ENCODE measurements around the gene NHEJ1. TPM values are rescaled to one million over a fixed set of nuclear protein-coding genes. Genes with fewer than 3 reads are reported as not detected.

Gene NHEJ1
- total RNA-seq, 1 experiment from 2014 or later: 16.7 TPM

GRCh38 chr2:219104107-219105035 is 56.2 kb downstream of the NHEJ1 start:
- H3K27me3 ChIP-seq (ENCODE audit: low read length): no peaks in the 10 kb centered on the region
- intact Hi-C loops (cut with micrococcal nuclease): no loop called here
- no peaks in the 10 kb centered on the region for H3K79me2 ChIP-seq (ENCODE audit: low read length)
- DNase-seq (peak; percentile 68), ATAC-seq (peak; percentile 65)
- ChIA-PET POLR2A (ENCODE audit: unreplicated experiment) (no interaction called here), CTCF (interaction anchor here (0.9 to 1.5 kb wide), 7 partner anchors 15 to 75 kb away, joined by 3 to 25 read pairs (median 6); no protein-coding TSS in a partner anchor)
- no peak overlapping the region for H3K4me3 ChIP-seq (ENCODE audit: low read length)
- no peaks in the 10 kb centered on the region for H3K9me3 ChIP-seq (ENCODE audit: low read length)
- H3K4me1 ChIP-seq (ENCODE audit: insufficient read depth, low read length): no peaks in the 10 kb centered on the region
- no peak overlapping the region for H3K9ac ChIP-seq (ENCODE audit: low read length)
- TF ChIP-seq EZH2 (IDR thresholded peaks at IDR 0.05; ENCODE audit: low read length, unreplicated experiment) (no peak), CTCF (conservative IDR thresholded peaks at IDR 0.05; ENCODE audit: low read depth, low read length) (peak; percentile 91), EZH2phosphoT487 (IDR thresholded peaks at IDR 0.05; ENCODE audit: borderline replicate concordance, low read length) (no peak)
- no peaks in the 10 kb centered on the region for H3F3A ChIP-seq (ENCODE audit: low read length, unreplicated experiment)
- H3K36me3 ChIP-seq (ENCODE audit: low read depth, low read length): no peaks in the 10 kb centered on the region
- H2AFZ ChIP-seq (ENCODE audit: low read length): no peak overlapping the region
- no TSS peak for BruUV-seq (replicated peaks)
- H3K4me2 ChIP-seq (ENCODE audit: low read length): no peak overlapping the region
- H4K20me1 ChIP-seq (ENCODE audit: low read length): no peaks in the 10 kb centered on the region
- H3K9me2 ChIP-seq (replicated peaks; ENCODE audit: low read length): no peaks in the 10 kb centered on the region
- H3K27ac ChIP-seq (ENCODE audit: low read length): no peak overlapping the region

- no peaks in the 10 kb centered on the region for H3K4me1 ChIP-seq (ENCODE audit: insufficient read depth, low read length)
- H3K79me2 ChIP-seq (ENCODE audit: low read length): no peaks in the 10 kb centered on the region
- peak; percentile 39 for DNase-seq
- POLR2A ChIA-PET (ENCODE audit: unreplicated experiment): no interaction called here
- no peak overlapping the region for H3K27ac ChIP-seq (ENCODE audit: low read length)
- intact Hi-C loops (cut with micrococcal nuclease): no loop called here
- ATAC-seq: no peak
- H3K27me3 ChIP-seq (ENCODE audit: low read length): no peaks in the 10 kb centered on the region
- H3K9me3 ChIP-seq (ENCODE audit: low read length): no peaks in the 10 kb centered on the region
- no peaks in the 10 kb centered on the region for H3K36me3 ChIP-seq (ENCODE audit: low read depth, low read length)
- H3K4me2 ChIP-seq (ENCODE audit: low read length): no peak overlapping the region
- no peak for TF ChIP-seq EZH2phosphoT487 (IDR thresholded peaks at IDR 0.05; ENCODE audit: borderline replicate concordance, low read length)
- TF ChIP-seq CTCF (conservative IDR thresholded peaks at IDR 0.05; ENCODE audit: low read depth, low read length): no peak
- CTCF ChIA-PET: interaction anchor here (0.6 kb wide), 1 partner anchor 516 kb away, joined by 8 read pairs; no protein-coding TSS in a partner anchor
- H3K4me3 ChIP-seq (ENCODE audit: low read length): no peak overlapping the region
- H4K20me1 ChIP-seq (ENCODE audit: low read length): no peaks in the 10 kb centered on the region
- no peaks in the 10 kb centered on the region for H3F3A ChIP-seq (ENCODE audit: low read length, unreplicated experiment)
- H3K9ac ChIP-seq (ENCODE audit: low read length): no peak overlapping the region
- H2AFZ ChIP-seq (ENCODE audit: low read length): no peak overlapping the region
- no TSS peak for BruUV-seq (replicated peaks)
- no peaks in the 10 kb centered on the region for H3K9me2 ChIP-seq (replicated peaks; ENCODE audit: low read length)
These were observed 61.3 kb downstream of the NHEJ1 start for GRCh38 chr2:219099329-219099728.

- H3K9me3 ChIP-seq (ENCODE audit: low read length): no peaks in the 10 kb centered on the region
- no peaks in the 10 kb centered on the region for H3F3A ChIP-seq (ENCODE audit: low read length, unreplicated experiment)
- ChIA-PET POLR2A (ENCODE audit: unreplicated experiment) (no interaction called here), CTCF (interaction anchor here (0.6 kb wide), 1 partner anchor 199 kb away, joined by 3 read pairs; no protein-coding TSS in a partner anchor)
- no peak overlapping the region for H3K4me2 ChIP-seq (ENCODE audit: low read length)
- no peak for TF ChIP-seq EZH2 (IDR thresholded peaks at IDR 0.05; ENCODE audit: low read length, unreplicated experiment)
- TF ChIP-seq EZH2phosphoT487 (IDR thresholded peaks at IDR 0.05; ENCODE audit: borderline replicate concordance, low read length): no peak
- no peak for TF ChIP-seq CTCF (conservative IDR thresholded peaks at IDR 0.05; ENCODE audit: low read depth, low read length)
- no peak overlapping the region for H2AFZ ChIP-seq (ENCODE audit: low read length)
- no peak overlapping the region for H3K9ac ChIP-seq (ENCODE audit: low read length)
- no TSS peak for BruUV-seq (replicated peaks)
- H3K4me1 ChIP-seq (ENCODE audit: insufficient read depth, low read length): no peaks in the 10 kb centered on the region
- DNase-seq: no peak
- no peaks in the 10 kb centered on the region for H3K9me2 ChIP-seq (replicated peaks; ENCODE audit: low read length)
- H3K4me3 ChIP-seq (ENCODE audit: low read length): no peak overlapping the region
- no peaks in the 10 kb centered on the region for H3K27me3 ChIP-seq (ENCODE audit: low read length)
- intact Hi-C loops (cut with micrococcal nuclease): no loop called here
- no peak for ATAC-seq
- H4K20me1 ChIP-seq (ENCODE audit: low read length): no peaks in the 10 kb centered on the region
- no peaks in the 10 kb centered on the region for H3K79me2 ChIP-seq (ENCODE audit: low read length)
- no peaks in the 10 kb centered on the region for H3K36me3 ChIP-seq (ENCODE audit: low read depth, low read length)
- no peak overlapping the region for H3K27ac ChIP-seq (ENCODE audit: low read length)
These were observed 65.1 kb downstream of the NHEJ1 start for GRCh38 chr2:219095406-219095935.

Measured in PC-3 (cell line).